ENCODE measurements around the gene DEDD2. TPM values are rescaled to one million over a fixed set of nuclear protein-coding genes. Genes with fewer than 3 reads are reported as not detected.

The DEDD2 gene
- total and polyA plus RNA-seq, 2 donors (not counting 3 experiments of a cell fraction or from before 2014, with no cell fraction given) = 19.5 to 34.8 TPM

DNA sequence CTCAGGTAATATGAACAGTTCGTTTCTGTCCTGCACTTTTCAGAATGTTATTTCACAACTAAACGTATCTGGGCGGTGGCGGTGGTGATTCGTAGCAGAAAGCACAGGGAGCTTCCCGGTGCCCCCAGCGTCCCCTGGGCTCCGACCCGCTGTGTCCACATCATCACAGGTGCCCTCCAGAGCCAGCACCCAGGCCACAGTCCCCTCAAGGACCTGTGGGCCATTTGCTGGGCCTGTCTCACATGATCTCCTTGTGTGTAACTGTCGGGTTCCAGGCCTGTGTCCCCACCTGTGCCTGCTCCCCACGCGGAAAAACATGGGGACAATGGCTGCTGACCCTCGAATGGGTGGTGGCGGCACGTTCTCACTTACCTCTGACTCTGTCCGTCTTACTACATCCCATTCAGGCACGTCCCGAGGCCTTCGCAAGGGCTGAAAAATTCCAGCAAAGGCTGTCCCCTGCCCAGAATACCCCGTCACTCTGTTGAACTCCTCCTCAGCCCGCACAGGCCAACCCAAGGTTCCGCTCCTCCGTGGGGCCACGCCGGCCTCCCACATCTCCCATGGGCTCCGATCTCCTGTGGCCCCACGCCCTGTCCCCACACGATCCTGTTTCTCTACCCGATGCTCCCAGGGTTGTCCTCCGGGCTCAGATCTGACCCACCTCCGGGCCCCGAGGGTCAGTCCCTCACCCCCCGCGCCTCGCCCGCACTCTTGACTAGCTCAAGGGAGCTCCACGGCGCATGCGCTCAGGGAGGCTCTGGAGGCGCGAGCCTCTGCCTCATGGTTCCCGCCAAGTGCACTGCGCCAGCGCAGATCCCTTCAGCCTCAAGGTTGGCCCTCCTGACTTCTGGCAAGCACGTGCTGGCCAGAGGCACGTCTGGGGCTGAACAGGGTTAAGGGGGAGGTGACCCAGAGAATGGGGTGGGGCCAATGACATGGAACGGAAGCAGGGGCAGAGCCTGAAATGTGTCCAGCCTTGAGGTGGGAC is 21.2 kb downstream of the DEDD2 start:
- FAIRE-seq (no peak), DNase-seq (ENCODE audit: low read depth, low spot score) (no peak)
- ChIA-PET POLR2A (no interaction called here), CTCF (no interaction called here)
- H3K9me3 ChIP-seq (replicated peaks; ENCODE audit: control insufficient read depth, insufficient read depth, low read length) = no peaks in the 10 kb centered on the region
- no TSS peak for BruUV-seq (replicated peaks)
- H3K9ac ChIP-seq (replicated peaks; ENCODE audit: extremely low read depth, insufficient read depth, low read length) = no peak overlapping the region
- no peak for TF ChIP-seq POLR2AphosphoS5 (IDR thresholded peaks at IDR 0.05; ENCODE audit: insufficient read depth, low read depth, low read length)
- TF ChIP-seq, protein P1, sequence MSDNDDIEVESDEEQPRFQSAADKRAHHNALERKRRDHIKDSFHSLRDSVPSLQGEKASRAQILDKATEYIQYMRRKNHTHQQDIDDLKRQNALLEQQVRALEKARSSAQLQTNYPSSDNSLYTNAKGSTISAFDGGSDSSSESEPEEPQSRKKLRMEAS (IDR thresholded peaks at IDR 0.05; ENCODE audit: insufficient read depth, insufficient read length) = no peak
- no peak for TF ChIP-seq JUN (IDR thresholded peaks at IDR 0.05; ENCODE audit: borderline replicate concordance, insufficient read depth, insufficient read length, low read depth)
- no peak for TF ChIP-seq GATA2 (IDR thresholded peaks at IDR 0.05; ENCODE audit: insufficient read depth, insufficient read length, low read depth, low read length)
- TF ChIP-seq MYC (IDR thresholded peaks at IDR 0.05; ENCODE audit: low read depth, low read length) = no peak
- TF ChIP-seq, protein P2, sequence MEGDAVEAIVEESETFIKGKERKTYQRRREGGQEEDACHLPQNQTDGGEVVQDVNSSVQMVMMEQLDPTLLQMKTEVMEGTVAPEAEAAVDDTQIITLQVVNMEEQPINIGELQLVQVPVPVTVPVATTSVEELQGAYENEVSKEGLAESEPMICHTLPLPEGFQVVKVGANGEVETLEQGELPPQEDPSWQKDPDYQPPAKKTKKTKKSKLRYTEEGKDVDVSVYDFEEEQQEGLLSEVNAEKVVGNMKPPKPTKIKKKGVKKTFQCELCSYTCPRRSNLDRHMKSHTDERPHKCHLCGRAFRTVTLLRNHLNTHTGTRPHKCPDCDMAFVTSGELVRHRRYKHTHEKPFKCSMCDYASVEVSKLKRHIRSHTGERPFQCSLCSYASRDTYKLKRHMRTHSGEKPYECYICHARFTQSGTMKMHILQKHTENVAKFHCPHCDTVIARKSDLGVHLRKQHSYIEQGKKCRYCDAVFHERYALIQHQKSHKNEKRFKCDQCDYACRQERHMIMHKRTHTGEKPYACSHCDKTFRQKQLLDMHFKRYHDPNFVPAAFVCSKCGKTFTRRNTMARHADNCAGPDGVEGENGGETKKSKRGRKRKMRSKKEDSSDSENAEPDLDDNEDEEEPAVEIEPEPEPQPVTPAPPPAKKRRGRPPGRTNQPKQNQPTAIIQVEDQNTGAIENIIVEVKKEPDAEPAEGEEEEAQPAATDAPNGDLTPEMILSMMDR (IDR thresholded peaks at IDR 0.05; ENCODE audit: extremely low read depth in 1 of 2, insufficient read depth in 1 of 2, low read depth in 1 of 2, low read length in 2 of 2) = no peak
- TF ChIP-seq EZH2 (IDR thresholded peaks at IDR 0.05; ENCODE audit: borderline replicate concordance, low read depth, low read length, severe bottlenecking) = no peak
- no peak for TF ChIP-seq FOS (IDR thresholded peaks at IDR 0.05; ENCODE audit: borderline replicate concordance, insufficient read depth, low read length)
- no peak for TF ChIP-seq POLR2A (IDR thresholded peaks at IDR 0.05; ENCODE audit: low read depth, low read length)
- intact Hi-C loops (cut with micrococcal nuclease) = no loop called here
- H3K27me3 ChIP-seq (ENCODE audit: control insufficient read depth in 2 of 2, insufficient read depth in 2 of 2, low read length in 2 of 2) = peaks cover 0 to under 1% of the 10 kb centered on the region in 2 experiments
- H3K79me2 ChIP-seq (ENCODE audit: control insufficient read depth, insufficient read depth, low read length) = no peaks in the 10 kb centered on the region
- H3K9me1 ChIP-seq (replicated peaks; ENCODE audit: control insufficient read depth, extremely low read depth, insufficient read depth, low read length) = no peaks in the 10 kb centered on the region
- H3K4me2 ChIP-seq (ENCODE audit: insufficient read depth, low read length) = no peak overlapping the region
- H3K27ac ChIP-seq (ENCODE audit: insufficient read depth, low read depth, low read length) = no peak overlapping the region
- no peak overlapping the region for H3K4me3 ChIP-seq (replicated peaks in 1 of 3; ENCODE audit: insufficient read depth in 1 of 3, low read depth in 1 of 3, low read length in 3 of 3)
- dilution Hi-C loops (cut with MboI; ENCODE audit: extremely low pct_ligation_motif_present, low sequenced_read_pairs) = no loop called here
- no peak overlapping the region for H2AFZ ChIP-seq (ENCODE audit: low read depth, low read length)
- H3K36me3 ChIP-seq (ENCODE audit: control insufficient read depth in 2 of 2, extremely low read depth in 1 of 2, insufficient read depth in 2 of 2, low read length in 2 of 2) = peaks cover 0 to 25% of the 10 kb centered on the region in 2 experiments
- H4K20me1 ChIP-seq (replicated peaks; ENCODE audit: control insufficient read depth, extremely low read depth, insufficient read depth, low read length) = no peaks in the 10 kb centered on the region
- H3K4me1 ChIP-seq (ENCODE audit: control insufficient read depth, extremely low read depth, insufficient read depth, low read length) = no peaks in the 10 kb centered on the region

All from endothelial cell of umbilical vein (primary cell).